DMS53 treated with DMSO at 0.1 percent for 48 hours (cell line): ENCODE results near the gene LRRC37B.
"Not testable (repeated sequence)": the region's sequence is repeated elsewhere in the genome, so short reads cannot be mapped to it uniquely, and the experiment has no call there.

Experiments used
- DNase-seq: peaks from one replicate; lab custom pipeline; 2025; ENCODE audit not compliant: unreplicated experiment; lab: John Stamatoyannopoulos, UW

The LRRC37B gene

GRCh38 chr17:32041306-32041875 lies 34.2 kb downstream of the LRRC37B start:
- DNase-seq, result not testable (repeated sequence)

DNA sequence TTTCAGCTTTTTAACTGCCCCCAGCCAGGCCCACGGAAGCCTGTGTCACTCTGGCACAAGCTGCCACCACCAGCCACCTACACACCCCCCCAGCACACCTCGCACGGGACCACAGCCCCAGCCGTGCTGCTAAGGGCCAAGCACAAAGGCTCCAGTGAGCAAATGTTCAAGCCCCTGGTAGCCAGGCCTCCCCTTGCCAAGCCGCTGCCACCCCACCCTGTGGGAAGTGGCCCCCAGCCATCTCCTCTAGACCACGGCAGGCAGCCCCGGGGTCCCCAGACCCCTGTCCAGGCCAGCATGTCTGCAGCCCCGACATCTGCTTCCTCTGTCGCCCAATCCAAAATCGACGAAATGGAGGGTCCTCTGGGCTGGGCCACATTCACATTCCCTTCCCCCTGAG lies 35.1 kb downstream of the LRRC37B start:
- DNase-seq, result not testable (repeated sequence)

GRCh38 chr17:32045611-32046010 lies 38.4 kb downstream of the LRRC37B start:
- not testable (repeated sequence) for DNase-seq

GRCh38 chr17:32047663-32048062 lies 40.5 kb downstream of the LRRC37B start:
- DNase-seq, result not testable (repeated sequence)

DNA sequence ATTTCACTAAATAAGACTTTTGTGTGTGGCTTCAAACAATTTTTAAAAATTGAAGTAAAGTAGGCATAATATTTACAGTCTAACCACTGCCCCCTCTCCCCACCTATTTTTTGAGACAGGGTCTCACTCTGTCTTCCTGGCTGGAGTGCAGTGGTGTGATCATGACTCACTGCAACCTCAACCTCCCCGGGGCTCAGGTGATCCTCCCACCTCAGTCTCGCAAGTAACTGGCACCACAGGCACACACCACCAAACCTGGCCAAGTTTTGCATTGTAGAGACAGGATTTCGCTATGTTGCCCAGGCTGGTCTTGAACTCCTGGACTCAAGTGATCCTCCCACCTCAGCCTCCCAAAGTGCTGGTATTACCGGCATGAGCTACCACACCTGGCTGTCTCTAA lies 47.8 kb downstream of the LRRC37B start:
- DNase-seq, result not testable (repeated sequence)

DNA sequence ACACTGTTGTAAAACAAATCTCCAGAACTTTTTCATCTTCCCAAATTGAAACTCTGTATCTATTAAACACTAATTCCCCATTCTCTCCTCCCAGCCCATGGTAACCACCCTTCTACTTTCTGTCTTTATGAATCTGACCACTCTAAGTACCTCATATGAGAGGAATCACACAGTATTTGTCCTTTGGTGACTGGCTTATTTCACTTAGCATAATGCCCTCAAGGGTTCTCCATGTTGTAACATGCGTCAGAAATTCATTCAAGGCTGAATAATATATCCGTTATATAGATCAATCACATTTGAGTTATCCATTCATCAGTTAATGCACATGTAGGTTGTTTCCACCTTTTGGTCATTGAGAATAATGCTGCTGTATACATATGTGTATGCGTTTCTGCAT lies 48.2 kb downstream of the LRRC37B start:
- not testable (repeated sequence) for DNase-seq

DNA sequence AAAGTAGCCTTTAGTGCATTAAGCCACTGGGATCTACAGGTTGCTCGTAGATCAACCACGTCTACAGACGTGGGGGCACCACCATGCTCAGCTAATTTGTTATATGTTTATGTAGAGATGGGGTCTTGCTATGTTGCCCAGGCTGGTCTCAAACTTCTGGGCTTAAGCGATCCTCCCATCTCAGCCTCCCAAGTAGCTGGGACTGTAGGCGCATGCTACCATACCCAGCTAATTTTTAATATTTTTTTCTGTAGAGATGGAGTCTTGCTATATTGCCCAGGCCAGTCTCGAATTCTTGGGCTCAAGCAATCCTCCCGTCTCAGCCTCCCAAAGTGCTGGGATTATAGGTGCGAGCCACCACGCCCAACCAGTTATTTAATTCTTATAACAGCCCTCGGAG lies 49.3 kb downstream of the LRRC37B start:
- DNase-seq, result not testable (repeated sequence)

GRCh38 chr17:32057460-32058105 lies 50.4 kb downstream of the LRRC37B start:
- DNase-seq, result not testable (repeated sequence)

DNA sequence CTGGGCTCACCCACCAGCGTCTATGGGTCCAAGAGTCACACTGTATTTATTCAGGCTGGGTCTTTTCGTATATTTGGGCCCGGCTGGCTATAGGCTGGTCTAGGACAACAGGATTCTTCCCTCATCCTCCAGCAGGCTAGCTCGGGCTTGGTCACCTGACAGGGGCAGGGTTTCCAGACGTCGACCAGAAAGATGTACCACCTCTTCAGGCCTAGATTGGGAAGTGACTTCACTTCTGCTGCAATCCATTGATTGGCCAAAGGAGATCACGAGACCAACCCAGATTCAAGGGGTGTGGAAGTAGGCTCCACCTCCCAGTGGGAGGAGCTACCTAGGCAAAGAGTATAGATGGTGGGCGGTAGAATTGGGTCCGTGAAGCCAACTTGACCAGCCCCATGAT lies 53.5 kb downstream of the LRRC37B start:
- DNase-seq, result not testable (repeated sequence)

GRCh38 chr17:32061840-32062239 lies 54.7 kb downstream of the LRRC37B start:
- not testable (repeated sequence) for DNase-seq

GRCh38 chr17:32064091-32064490 lies 56.9 kb downstream of the LRRC37B start:
- not testable (repeated sequence) for DNase-seq

DNA sequence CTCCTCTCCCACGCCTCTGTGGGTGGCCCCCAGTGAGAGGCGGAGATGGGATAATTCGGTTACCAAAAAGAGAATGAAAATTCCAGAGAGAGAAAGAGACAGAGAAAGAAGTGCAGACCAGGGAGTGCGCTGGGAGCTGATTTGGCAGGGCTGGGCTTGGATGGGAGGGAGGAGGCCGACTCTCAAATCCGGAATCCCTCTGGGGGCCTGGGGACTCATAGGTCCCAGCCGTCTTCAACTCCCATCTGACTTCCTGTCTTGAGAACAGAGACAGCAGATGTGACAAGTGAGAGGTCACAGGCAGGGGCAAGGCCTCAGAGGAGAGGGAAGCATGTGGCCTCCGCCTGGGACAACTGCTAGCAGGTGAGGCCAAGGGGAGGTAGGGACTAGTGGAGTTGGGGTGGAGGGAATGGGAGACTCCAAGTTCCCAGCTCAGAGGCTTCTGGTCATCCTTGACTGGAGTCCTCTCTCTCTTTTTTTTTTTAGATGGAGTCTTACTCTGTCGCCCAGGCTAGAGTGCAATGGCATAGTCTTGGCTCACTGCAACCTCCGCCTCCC lies 59.0 kb downstream of the LRRC37B start:
- not testable (repeated sequence) for DNase-seq

GRCh38 chr17:32066863-32067642 lies 59.9 kb downstream of the LRRC37B start:
- DNase-seq, result not testable (repeated sequence)

- DNase-seq, result not testable (repeated sequence)
These were observed 61.9 kb downstream of the LRRC37B start for GRCh38 chr17:32069067-32069466.

DNA sequence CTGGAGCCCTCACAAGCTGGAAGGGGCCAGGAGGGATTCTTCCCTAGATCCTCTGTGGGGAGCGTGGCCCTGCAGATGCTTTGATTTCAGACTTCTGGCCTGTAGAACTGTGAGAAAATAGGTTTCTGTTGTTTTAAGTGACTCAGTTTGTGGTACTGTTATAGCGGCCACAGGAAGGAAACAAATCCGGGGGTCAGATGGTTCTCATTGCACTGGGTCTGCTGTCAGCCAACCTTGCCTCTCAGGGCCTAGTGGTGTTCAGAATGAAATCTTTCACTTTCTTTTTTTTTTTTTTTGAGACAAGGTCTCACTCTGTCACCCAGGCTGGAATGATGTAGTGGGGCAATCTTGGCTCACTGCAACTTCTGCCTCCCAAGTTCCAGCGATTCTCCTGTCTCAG lies 64.8 kb downstream of the LRRC37B start:
- not testable (repeated sequence) for DNase-seq

- not testable (repeated sequence) for DNase-seq
These were observed 65.9 kb downstream of the LRRC37B start for GRCh38 chr17:32073131-32073530.

- DNase-seq, result not testable (repeated sequence)
These were observed 72.6 kb downstream of the LRRC37B start for GRCh38 chr17:32079753-32080152.

DNA sequence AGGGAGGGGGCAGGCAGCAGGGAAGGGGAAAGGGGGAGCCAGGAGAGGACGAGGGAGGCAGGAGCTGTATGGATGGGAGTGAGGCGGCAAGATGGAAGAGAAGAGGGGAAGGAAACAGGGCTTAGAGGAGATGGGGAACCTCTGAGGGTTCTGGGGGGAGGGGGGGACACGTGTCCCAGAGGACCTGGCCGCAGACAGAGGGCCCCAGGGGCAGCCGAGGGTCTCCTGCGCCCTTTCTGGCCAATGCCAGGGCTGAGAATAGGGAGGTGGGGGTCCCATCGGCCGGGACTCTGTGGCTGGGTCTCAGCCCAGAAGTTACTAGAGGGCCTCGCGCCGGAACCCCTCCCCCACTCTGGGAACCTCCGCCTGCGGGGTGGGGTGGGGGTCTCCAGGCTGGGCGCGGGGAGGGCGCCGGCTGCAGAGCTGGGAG lies 76.4 kb downstream of the LRRC37B start:
- not testable (repeated sequence) for DNase-seq

- DNase-seq, result peak; percentile 16
These were observed 77.1 kb downstream of the LRRC37B start for GRCh38 chr17:32084003-32084941.
